ENCODE results near the gene FADS6.

Gene FADS6

GRCh38 chr17:74882517-74883240 lies 10.8 kb downstream of the FADS6 start:
- no peak for TF ChIP-seq CTCF (IDR thresholded peaks at IDR 0.05; ENCODE audit: low read depth, low read length, missing control alignments)
- DNase-seq (ENCODE audit: extremely low read depth, low read depth): no peak

GRCh38 chr17:74881073-74881472 lies 12.4 kb downstream of the FADS6 start:
- no peak overlapping the region for H3K4me3 ChIP-seq (replicated peaks; ENCODE audit: low read depth, low read length)
- no peak for DNase-seq (ENCODE audit: extremely low read depth, low read depth)
- no peak for TF ChIP-seq CTCF (IDR thresholded peaks at IDR 0.05; ENCODE audit: low read depth, low read length, missing control alignments)

More at GRCh38 chr17:74882517-74883240, 10.8 kb downstream of the FADS6 start:
- H3K4me3 ChIP-seq (replicated peaks; ENCODE audit: low read depth, low read length): no peak overlapping the region

GRCh38 chr17:74879308-74879707 lies 14.1 kb downstream of the FADS6 start:
- TF ChIP-seq CTCF (IDR thresholded peaks at IDR 0.05; ENCODE audit: low read depth, low read length, missing control alignments): no peak
- DNase-seq (ENCODE audit: extremely low read depth, low read depth): no peak
- no peak overlapping the region for H3K4me3 ChIP-seq (replicated peaks; ENCODE audit: low read depth, low read length)

GRCh38 chr17:74878658-74879057 lies 14.8 kb downstream of the FADS6 start:
- no peak for TF ChIP-seq CTCF (IDR thresholded peaks at IDR 0.05; ENCODE audit: low read depth, low read length, missing control alignments)
- H3K4me3 ChIP-seq (replicated peaks; ENCODE audit: low read depth, low read length): no peak overlapping the region
- no peak for DNase-seq (ENCODE audit: extremely low read depth, low read depth)

GRCh38 chr17:74877592-74878548 lies 15.6 kb downstream of the FADS6 start:
- DNase-seq (ENCODE audit: extremely low read depth, low read depth): no peak
- no peak overlapping the region for H3K4me3 ChIP-seq (replicated peaks; ENCODE audit: low read depth, low read length)
- TF ChIP-seq CTCF (IDR thresholded peaks at IDR 0.05; ENCODE audit: low read depth, low read length, missing control alignments): no peak

- TF ChIP-seq CTCF (IDR thresholded peaks at IDR 0.05; ENCODE audit: low read depth, low read length, missing control alignments): no peak
- DNase-seq (ENCODE audit: extremely low read depth, low read depth): no peak
- H3K4me3 ChIP-seq (replicated peaks; ENCODE audit: low read depth, low read length): no peak overlapping the region
Observed at GRCh38 chr17:74875977-74876593, 17.3 kb downstream of the FADS6 start.
